GM18505 (cell line): ENCODE measurements around the gene EDRF1.

Experiments
- ATAC-seq: cut with Tn5 transposase; IDR thresholded peaks from one replicate; pipeline ENCODE4 v1.9.1; 2021; ENCODE audit not compliant: unreplicated experiment
- POLR2A ChIP-seq: IDR thresholded peaks from 4 replicates; pipeline ENCODE4 v1.6.1; 2011; ENCODE audit warnings: borderline replicate concordance; ENCODE audit not compliant: insufficient read depth, insufficient read length; ENCODE audit errors: extremely low read depth

Gene EDRF1

DNA sequence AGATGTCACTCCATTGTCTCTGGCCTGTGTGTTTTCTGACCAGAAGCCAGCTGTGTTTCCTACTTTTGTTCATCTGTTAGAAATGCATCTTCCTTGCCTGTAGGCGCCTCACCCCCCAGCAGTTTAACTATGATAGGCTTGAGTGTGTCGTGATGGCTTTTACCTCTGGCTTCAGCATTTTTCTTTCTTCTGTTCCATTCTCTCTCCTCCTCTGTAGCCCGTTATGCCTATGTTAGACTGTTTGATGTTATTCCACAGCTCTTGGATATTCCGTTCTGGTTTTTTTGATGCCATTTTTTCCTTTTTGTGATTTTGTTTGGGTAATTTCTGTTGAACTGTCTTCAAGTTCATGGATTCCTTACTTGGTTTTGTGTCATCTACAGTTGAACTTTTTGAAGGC lies 38.2 kb downstream of the EDRF1 start:
- no peak for TF ChIP-seq POLR2A
- ATAC-seq = no peak

DNA sequence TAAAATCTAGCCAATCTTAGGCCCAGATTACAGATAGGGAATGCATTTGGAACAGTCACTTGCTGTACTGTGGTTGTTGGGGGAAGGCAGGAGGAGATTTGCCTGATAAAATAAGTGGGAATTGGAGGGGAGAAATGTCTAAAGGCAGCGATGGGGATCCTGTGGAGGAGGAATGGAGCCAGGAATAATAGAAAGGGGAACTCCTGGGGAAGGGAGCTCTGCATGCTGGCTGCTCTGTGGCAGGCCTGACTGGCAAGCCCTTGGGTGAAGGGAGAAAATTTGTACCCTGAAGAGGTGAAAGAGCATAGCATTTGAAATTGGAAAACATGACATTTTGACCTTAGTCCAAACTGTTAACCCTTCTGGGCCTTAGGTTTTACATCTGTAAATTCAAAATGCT lies 42.5 kb downstream of the EDRF1 start:
- no peak for ATAC-seq
- no peak for TF ChIP-seq POLR2A

DNA sequence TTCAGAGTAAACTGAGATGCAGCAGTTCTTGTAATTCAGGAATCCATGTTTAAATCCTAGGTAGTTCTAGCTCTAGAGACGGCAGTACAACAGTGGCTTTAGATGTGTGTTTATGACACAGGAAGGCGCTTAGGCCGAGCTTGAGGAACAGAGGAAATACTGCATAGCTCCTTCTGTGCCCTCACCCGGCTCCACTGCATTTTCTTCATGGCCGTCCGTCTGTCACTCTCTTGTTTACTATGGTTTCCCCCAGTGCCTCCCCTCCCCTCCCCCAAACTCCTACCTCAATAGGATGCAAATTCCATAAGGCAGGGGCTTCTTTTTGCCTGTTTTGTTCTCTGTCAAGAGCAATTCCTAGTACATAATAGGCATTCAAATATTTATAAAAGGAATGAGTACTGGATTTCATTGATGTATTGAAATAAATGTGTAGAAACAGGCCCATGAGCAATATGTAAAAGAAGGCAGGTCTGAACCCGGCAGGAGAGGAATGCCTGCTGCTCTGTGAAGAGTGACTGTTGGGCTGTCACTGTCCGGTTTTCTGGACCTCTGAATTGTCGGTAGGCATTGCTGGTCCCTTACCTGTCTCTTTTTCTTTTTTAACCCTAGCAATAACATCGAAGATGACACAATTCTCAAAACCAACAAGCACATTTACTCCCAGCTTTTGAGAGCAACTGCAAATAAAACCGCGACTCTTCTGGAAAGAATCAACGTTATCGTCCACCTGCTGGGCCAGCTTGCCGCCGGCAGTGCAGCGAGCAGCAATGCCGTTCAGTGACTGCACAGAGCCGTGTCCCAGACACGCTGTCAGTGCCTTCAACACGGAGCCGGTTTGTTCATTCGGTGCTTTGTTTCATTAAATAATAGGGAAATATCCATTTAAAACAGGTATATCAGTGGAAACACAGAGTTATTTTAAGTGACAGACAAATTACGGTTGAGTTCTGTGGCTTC lies 43.5 kb downstream of the EDRF1 start:
- ATAC-seq = no peak
- no peak for TF ChIP-seq POLR2A

DNA sequence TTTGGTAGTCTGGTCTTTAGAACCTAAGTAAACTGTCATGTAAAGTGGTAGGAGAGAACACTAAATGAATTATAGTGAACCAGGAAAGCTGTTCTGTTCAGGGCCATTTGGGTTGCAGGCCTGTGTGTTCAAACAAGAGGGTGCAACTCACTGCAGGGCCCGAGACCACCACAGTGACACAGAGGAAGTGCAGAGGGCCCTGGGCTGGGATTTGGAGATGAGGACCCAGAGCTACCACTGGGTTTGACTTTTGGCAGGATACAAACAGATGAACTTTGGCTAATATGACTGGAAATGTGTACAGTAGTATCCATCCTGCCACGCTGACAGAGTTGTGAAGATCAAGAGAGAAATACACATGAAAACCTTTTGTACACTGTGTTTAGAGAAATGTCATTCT lies 46.3 kb downstream of the EDRF1 start:
- ATAC-seq = no peak
- TF ChIP-seq POLR2A = no peak

DNA sequence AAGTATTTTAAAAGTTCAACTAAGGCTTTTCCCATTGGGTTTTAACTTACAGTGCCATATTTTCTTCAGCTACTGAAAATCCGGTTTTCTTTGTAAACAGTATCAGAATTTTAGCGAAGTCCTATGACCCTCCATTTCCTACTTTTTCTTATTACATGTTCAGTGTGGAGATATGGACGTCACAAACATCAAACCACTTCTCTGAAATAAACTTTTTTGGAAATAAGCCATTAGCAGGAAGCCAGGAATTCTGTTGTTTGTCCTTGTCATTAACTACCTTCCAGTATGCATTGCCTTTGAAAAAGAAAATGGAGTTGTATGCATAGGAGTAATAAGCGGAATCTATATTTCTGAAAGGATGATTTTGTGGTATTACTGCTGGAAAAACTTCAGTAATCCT lies 47.0 kb downstream of the EDRF1 start:
- TF ChIP-seq POLR2A = no peak
- no peak for ATAC-seq

DNA sequence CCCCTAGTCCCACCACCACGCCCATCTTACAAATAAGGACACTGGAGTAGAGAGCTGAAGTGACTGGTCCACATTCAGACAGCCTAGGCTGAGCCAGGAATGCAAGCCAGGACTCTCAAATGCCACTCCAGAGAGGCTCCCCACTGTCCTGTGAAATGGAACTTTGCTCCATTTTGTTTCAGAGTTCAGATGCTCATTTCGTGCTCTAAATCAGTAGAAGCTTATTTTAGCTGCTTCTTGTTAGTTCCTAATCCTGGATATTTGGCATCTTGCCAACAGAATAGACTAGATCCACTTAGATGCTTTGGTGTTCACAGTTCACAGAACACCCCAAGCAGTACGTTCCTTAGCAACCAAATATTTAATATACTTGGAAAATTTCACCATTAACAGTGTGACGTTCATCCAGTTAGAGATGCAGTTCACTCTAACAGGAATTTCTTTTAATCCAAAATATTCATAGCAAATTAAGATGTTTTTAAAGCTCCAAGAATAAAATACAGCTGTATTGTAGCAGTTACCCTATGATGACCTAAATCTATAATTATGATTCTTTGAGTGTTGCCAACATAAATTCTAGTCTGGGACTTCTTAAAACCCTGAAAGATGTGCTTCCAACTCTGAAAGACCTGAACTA lies 48.8 kb downstream of the EDRF1 start:
- ATAC-seq = no peak
- TF ChIP-seq POLR2A = no peak

DNA sequence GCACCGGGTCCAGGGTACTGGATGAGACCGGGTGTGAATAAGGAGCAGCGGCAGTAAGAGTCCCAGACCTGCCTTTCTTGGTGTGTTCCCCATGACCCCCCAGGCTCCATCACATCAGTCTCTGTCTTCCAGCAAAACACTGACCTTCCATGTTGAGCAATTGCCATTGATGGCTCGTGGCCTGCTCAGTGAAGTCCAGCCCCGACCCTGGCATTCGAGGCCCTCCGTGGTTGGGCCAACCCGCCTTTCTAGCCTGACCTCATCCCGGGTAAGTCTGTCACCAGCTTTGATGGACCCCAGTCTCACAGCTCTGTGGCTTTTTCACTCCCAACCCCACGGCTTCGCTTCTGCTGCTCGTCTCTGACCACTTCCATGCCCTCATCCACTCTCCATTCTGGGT lies 49.7 kb downstream of the EDRF1 start:
- no peak for TF ChIP-seq POLR2A
- ATAC-seq = no peak

DNA sequence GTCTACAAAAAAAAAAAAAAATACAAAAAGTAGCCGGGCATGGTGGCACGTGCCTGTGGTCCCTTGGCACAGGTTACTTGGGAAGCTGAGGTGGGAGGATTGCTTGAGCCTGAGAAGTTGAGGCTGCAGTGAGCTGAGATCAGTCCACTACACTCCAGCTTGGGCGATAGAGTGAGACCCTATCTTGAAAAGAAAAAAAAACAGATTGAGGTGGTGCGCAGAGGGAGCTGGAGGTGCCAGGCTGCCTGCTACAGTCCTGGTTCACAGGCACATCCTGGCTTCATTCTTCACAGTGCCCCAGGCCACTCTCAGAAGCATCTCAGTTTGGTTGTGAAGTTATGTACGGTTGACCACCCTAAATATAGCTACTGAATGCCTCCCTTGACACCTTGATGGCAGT lies 51.3 kb downstream of the EDRF1 start:
- no peak for TF ChIP-seq POLR2A
- ATAC-seq = no peak

DNA sequence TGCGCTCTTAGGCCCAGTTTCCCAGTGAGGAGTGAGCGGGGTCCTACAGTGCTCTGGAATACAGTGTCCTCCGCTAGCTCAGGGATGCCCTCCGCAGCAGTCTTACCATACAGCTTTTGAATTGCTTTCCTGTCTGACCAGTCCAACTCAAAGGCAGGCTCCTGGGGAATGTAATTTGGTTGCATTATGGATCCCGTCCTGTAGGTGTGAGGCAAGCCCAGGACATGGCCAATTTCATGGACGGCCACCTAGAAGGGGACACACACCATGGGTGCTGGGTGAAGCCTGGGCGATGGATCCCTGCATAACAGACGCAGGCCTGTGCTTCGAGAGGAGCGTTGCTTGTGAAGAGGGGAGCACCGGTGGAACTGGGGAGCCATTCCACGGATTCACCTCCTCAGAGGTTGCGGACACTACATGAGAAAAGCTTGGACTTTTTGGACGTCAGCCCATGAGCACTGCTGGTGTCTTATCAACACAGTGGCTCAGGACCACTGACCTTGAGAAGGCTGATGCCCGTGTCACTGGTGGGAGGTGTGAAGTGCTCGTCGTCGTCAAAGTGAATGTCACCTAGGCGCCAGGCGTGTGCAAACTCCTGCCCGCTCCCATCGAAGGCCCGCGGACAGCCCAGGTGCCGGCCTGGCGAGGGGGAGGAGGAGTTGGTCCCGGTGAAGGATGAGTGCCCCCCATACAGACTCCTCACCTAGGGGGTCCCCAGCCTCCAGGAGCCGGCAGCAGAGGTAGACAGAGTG lies 52.8 kb downstream of the EDRF1 start:
- TF ChIP-seq POLR2A = no peak
- no peak for ATAC-seq

DNA sequence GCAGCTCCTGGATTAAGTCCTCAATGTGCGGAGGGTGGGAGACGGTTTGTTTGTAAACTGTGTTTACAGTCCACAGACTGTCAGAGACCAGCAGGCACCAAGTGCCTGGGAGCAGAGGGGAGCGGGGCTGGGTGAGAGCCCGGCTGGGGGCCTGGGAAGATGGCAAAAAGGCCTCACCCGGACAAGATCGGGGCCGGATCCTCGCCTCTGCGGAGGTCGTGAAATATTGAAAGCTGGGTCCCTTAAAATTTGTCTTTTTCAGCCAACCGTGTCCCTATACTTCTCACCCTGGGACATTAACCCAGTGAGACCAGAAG lies 53.3 kb downstream of the EDRF1 start:
- ATAC-seq = no peak
- no peak for TF ChIP-seq POLR2A

DNA sequence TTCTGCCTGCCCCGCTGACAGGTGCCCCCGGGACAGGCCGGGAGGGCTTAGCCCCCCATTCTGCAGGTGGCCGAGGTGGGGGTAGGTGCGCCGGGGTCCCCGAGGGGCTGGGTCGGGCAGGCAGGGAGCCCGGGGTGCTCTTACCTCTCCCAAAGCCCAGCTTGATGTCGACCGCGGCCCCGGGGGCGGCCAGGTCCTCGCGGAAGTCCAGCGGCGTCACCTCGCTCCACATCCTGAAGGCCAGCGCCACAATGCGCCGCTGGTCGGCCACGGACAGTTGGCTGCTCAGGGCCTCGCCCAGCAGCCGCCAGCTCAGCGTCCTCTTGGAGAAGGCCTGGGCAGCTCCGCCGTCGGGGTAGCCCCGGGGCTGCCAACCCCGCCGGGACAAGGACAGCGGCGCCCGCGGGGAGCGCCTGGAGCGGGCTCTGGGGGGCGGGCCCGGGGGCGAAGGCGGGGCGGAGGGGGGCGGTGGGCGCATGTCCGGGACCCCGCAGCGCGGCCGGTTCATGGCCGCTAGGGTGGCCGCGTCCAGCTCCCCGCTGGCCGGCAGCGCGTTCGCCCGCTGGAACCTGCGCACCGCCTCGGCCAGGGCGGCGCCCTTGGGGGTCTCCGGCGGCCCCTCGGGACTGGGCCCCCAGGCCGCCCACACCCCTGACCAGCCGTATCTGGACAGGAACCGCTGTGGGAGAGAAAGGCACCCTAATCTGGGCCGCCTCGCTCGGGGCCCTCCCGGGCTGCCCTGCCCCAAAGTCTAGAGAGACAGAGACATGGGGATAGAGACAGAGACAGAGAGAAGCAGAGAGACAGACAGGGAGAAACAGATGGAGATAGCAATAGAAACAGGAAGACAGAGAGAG lies 54.4 kb downstream of the EDRF1 start:
- no peak for TF ChIP-seq POLR2A
- ATAC-seq = no peak

DNA sequence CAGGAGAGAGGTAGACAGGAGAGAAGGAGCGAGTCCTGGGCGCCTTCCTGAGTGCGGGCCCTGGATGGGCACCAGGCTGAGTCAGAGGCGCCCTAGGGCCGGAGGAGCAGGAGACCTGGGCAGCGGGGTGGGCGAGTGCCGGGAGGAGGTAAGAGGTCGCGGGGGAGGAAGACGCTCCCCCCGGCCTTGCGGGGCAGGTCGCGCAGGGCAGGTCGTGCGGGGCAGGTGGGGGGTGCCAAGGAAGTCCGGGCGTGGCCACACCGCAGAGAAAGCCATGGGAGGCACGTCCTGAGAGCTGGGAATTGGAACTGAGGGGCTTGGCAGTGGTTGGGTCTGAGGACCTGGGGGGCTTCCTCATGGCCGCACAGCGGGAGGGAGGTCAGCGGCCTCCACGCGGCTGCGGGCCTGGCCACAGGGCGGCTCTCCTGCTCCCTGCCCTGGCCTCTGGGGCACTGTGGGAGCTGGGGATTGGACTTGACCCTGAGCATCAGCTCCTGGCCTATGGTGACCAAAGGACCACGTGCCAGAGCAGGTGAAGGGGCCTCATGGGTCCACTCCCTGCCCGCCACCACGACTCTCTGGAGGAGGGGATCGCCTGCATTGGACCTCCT lies 55.2 kb downstream of the EDRF1 start:
- ATAC-seq = no peak
- no peak for TF ChIP-seq POLR2A
